HL-60 (cell line): Measurements from ENCODE around the gene ABCG4.

Experiments used
- DNase-seq, 2 experiments: peaks; one replicate each; pipeline ENCODE4 v3.0.0-alpha.2; 2010 to 2020; ENCODE audit warnings: low read depth in 1 of 2, low spot score in 1 of 2
- H3K27ac ChIP-seq: fragments of 250-450 bp; sonication (Bioruptor Pico); replicated peaks from 2 replicates; pipeline ENCODE4 v1.5.1; 2020; ENCODE audit warnings: mild to moderate bottlenecking, moderate library complexity
- H3K27me3 ChIP-seq: fragments of 250-450 bp; sonication (Bioruptor Pico); 2 replicates; pipeline ENCODE4 v1.5.1; 2021; ENCODE audit warnings: mild to moderate bottlenecking, moderate library complexity; ENCODE audit not compliant: insufficient read depth, poor library complexity, severe bottlenecking
- H3K4me3 ChIP-seq: replicated peaks from 2 replicates; pipeline ENCODE4 v1.5.1; 2011; ENCODE audit warnings: mild to moderate bottlenecking, control low read depth, low read length; ENCODE audit not compliant: insufficient read depth
- CTCF ChIP-seq: IDR thresholded peaks from one replicate; pipeline ENCODE4 v1.5.1; 2011; ENCODE audit warnings: low read length, control low read depth, inconsistent platforms; ENCODE audit not compliant: insufficient read depth
- GABPA ChIP-seq: IDR thresholded peaks from 2 replicates; pipeline ENCODE4 v1.6.1; 2012; ENCODE audit warnings: low read depth
- POLR2AphosphoS5 ChIP-seq: IDR thresholded peaks from 2 replicates; pipeline ENCODE4 v1.6.1; 2012; ENCODE audit warnings: low read depth
- REST ChIP-seq: IDR thresholded peaks from 2 replicates; pipeline ENCODE4 v1.6.1; 2012; ENCODE audit warnings: low read depth; ENCODE audit not compliant: insufficient replicate concordance
- SPI1 ChIP-seq: IDR thresholded peaks from 2 replicates; pipeline ENCODE4 v1.6.1; 2012; ENCODE audit warnings: low read depth, mild to moderate bottlenecking, borderline replicate concordance

Gene ABCG4

GRCh38 chr11:119175493-119176077 lies 26.7 kb downstream of the ABCG4 start:
- TF ChIP-seq SPI1 (no peak), REST (no peak), POLR2AphosphoS5 (no peak), CTCF (no peak), GABPA (no peak)

DNA sequence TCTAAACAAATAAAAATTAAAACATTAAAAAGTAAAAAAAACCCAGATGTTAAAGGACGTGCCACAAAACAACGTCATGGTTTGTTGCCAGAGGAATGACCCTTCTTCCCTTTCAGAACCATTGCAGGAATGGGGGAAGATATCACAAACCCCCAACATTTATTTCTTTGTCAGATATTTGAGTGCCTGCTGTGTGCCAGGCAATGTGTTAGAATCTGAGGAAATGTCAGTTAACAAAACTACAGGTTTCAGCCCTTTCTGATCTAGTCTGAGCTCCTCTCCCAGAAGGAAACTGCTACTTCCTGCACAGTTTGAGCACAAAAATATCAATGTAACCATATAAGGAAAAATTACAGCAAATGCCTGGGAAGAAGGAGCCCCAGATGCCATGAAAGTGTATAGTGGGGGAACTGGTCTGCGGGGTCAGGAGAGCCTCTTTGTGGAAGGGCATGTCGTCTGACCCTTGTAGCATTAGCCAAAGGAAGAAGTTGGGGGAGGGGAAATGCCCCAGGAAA lies 29.4 kb downstream of the ABCG4 start:
- peak overlapping the region; percentile 55 for H3K27ac ChIP-seq
- TF ChIP-seq REST, result no peak
- no peak for TF ChIP-seq SPI1
- no peak for TF ChIP-seq POLR2AphosphoS5
- no peak for TF ChIP-seq GABPA
- no peak for TF ChIP-seq CTCF
- DNase-seq, result no peak
- no peaks in the 10 kb centered on the region for H3K27me3 ChIP-seq
- H3K4me3 ChIP-seq, result no peak overlapping the region

More at GRCh38 chr11:119175493-119176077, 26.7 kb downstream of the ABCG4 start:
- H3K4me3 ChIP-seq, result no peak overlapping the region
- H3K27me3 ChIP-seq, result no peaks in the 10 kb centered on the region
- no peak for DNase-seq
- H3K27ac ChIP-seq, result no peak overlapping the region

DNA sequence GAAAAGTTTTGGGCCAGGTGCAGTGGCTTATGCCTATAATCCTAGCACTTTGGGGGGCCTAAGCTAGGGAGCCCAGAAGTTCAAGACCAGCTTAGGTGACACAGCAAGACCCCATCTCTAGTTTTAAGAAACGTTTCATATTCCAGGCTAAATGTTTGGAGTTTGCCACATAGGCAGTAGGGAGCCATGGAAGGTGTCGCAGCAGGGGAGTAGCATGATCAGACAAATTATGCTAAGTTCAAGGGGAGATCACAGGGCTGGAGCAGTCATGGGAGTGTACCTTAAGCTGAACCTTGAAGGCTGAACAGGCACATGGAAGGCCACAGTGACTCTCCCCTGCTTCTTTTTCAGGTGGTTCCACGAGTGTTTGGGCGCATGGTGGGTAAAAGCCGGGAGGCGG lies 30.5 kb downstream of the ABCG4 start:
- Histone ChIP-seq H3K27ac (no peak overlapping the region), H3K27me3 (no peaks in the 10 kb centered on the region), H3K4me3 (no peak overlapping the region)
- no peak for TF ChIP-seq GABPA
- TF ChIP-seq REST, result no peak
- no peak for TF ChIP-seq CTCF
- TF ChIP-seq SPI1, result no peak
- TF ChIP-seq POLR2AphosphoS5, result no peak
- DNase-seq, result no peak
